ENCODE results near the gene CSPG5.

- TF ChIP-seq, protein P1, sequence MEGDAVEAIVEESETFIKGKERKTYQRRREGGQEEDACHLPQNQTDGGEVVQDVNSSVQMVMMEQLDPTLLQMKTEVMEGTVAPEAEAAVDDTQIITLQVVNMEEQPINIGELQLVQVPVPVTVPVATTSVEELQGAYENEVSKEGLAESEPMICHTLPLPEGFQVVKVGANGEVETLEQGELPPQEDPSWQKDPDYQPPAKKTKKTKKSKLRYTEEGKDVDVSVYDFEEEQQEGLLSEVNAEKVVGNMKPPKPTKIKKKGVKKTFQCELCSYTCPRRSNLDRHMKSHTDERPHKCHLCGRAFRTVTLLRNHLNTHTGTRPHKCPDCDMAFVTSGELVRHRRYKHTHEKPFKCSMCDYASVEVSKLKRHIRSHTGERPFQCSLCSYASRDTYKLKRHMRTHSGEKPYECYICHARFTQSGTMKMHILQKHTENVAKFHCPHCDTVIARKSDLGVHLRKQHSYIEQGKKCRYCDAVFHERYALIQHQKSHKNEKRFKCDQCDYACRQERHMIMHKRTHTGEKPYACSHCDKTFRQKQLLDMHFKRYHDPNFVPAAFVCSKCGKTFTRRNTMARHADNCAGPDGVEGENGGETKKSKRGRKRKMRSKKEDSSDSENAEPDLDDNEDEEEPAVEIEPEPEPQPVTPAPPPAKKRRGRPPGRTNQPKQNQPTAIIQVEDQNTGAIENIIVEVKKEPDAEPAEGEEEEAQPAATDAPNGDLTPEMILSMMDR (conservative IDR thresholded peaks at IDR 0.05; ENCODE audit: low read depth, low read length), result no peak
- no peak for TF ChIP-seq EZH2 (IDR thresholded peaks at IDR 0.05; ENCODE audit: low read length, unreplicated experiment)
These were observed 16.1 kb upstream of the CSPG5 start for GRCh38 chr3:47594792-47595191.

Data from PC-3 (cell line).